ENCODE data around the gene KLHDC10.
"Not testable (repeated sequence)": the region's sequence is repeated elsewhere in the genome, so short reads cannot be mapped to it uniquely, and the experiment has no call there.

Gene KLHDC10

GRCh38 chr7:130118294-130118693 lies 48.0 kb downstream of the KLHDC10 start:
- no peak for DNase-seq (ENCODE audit: low read depth)

GRCh38 chr7:130118801-130119200 lies 48.5 kb downstream of the KLHDC10 start:
- DNase-seq (ENCODE audit: low read depth): no peak

DNA sequence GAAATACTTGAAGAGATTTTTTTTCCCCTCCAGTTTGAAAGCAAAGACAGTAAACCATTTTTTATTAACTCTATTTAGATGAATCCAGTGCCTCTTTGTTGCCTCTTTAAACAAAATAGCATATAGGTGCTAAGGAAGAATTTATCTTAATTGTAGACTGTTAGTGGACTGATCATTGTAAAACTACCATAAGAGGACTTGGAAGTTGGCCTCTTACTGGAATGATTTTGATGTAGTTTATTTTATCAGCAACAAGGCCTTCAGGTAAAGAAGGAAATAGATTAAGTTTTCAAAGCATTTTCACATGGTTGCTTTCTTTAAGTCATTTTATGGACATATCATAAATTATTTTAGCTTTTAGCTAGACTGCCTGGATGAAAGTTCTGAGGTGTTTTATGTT lies 53.2 kb downstream of the KLHDC10 start:
- DNase-seq (ENCODE audit: low read depth): no peak

DNA sequence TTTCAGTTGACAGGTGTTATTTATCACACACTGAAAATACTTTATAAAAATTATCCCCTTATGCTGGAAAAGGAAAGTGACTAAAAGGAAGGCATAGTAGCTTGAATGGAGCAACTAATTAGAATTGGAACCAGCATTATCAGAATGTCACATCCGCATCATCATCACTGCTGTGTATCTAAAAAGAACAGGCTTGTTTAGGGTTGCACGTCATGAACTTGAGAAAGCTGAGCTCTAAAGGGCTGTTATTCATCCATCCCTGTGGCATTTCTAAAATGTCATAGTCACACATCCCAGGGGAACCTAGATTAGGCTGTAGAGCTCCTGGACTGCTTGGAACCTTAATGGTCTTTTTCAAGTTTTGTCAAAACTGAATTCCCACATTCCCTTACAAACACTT lies 54.4 kb downstream of the KLHDC10 start:
- no peak for DNase-seq (ENCODE audit: low read depth)

GRCh38 chr7:130126840-130127239 lies 56.5 kb downstream of the KLHDC10 start:
- DNase-seq (ENCODE audit: low read depth): not testable (repeated sequence)

DNA sequence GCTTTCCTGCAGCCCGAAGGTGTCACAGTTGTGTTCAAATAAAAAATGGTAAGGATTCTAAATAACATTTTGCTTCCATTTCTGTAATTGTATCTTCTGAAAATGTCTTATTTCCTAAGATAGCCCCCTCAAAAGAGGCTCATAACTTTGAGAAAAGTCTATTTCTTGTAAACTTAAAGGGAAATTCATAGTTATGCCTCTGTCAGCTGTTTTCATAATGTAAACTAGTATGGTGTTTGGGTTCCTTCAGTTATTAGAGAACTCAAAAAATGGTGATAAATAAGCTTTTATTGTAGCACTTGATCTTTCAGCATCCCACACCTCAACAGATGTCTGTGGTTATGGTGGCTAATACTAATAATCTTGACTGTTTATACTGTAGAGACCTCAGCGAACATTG lies 57.1 kb downstream of the KLHDC10 start:
- no peak for DNase-seq (ENCODE audit: low read depth)

GRCh38 chr7:130127821-130128317 lies 57.5 kb downstream of the KLHDC10 start:
- no peak for DNase-seq (ENCODE audit: low read depth)

- DNase-seq (ENCODE audit: low read depth): no peak
Observed at GRCh38 chr7:130129011-130129411, 58.7 kb downstream of the KLHDC10 start.

DNA sequence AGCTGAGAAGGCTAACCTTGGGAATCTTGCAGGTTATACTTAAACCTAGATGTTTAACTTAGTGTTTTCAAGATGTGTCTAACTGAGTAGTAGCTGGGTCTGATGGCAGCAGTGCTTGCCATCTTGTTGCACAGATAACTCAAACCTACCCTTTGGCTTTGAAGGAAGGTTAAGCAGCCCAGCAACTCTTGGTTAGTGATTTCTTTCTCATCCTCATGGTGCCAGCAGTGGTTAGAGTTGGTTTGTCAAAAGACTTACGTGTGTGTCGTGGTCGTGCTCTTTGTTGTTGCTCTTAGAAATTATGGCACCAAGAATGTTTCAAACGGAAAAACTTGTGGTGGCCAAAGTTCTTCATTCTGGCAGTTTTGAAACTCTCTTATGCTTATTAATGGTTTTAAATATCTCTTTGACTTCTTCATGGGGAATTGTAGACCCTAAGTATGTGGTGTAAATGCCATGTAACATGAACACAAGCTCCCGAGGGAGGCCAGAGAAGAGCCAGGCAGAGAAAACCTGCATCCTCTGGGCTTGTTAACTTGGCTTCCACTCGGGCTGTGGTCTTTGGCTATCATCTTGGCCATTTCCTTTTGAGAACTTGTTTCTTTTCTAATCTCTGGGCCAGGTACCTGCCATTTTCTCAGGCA lies 61.0 kb downstream of the KLHDC10 start:
- no peak for DNase-seq (ENCODE audit: low read depth)

DNA sequence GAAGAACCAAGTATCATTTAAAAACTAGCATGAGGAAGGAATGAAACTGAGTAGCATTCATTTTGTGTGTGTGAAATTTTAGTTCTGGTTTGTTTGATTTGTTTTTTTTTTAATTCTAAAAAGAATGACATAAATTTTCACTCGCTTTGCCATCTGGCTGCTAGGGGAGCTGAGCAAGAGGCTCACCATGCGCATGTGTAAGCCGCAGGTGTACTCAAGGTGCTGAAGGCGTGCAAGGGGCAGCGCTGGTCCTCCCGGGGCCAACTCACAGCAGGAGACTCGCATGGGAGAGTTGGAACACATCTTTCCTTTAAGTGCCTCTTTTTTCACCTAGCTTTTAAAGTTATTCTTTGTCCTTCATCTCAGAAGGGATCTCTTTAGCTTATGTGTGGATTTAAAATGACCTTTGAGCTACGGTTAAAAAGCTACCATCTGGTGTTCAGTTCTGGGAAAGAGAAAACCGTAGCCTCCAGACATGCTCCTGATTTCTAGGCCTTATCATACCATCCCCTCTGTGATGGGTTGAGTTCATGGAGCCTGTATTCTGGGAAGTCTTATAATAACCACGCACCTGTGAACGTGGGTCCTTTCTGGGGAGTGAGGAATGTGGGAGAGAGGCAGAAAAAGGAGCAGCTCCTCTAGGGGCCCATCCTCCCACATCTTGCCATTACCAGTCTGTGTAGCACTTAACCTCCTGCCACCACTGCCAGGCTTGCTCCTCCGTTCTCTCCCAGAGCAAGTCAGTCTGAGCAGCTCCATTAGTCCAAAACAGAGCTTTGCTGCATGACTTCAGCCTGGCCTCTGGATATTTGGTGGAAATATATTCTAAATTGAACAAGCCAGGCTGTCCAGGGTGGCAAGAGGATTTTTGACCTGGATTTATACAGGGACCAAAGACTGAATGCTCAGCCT lies 61.9 kb downstream of the KLHDC10 start:
- DNase-seq (ENCODE audit: low read depth): no peak

DNA sequence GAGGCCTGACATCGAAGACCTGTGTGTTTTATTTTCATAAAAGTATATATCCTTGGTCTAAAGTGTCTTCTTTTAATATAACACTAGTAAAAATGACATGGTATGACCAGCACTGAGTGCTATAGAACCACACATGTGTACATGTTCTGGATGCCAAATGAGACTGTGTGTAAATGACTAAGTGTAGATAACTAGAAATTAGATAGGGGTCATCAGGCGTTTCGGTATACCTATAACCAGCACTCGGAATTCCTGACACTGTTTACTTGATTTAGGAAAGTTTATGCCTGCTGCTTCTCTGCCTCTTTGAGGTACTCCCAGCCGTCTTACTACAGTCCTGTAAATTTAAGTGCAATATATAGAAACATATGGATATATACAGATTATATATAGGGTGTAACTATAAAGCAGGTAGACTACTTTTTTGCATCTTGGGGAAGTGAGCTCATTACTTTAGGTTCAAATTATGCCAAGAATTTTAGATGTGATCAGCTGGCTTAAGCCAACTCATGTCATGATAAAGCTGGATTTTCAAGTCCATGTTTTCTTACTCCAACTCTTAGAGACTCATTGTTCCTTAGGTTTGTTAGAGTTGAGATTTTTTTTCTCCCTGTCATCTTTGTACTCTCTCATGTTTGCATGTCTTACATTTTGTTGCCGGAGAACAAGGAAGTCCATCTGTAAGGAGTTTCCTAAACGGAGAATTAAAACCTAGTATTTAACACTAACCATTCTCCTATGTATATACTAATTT lies 62.9 kb downstream of the KLHDC10 start:
- no peak for DNase-seq (ENCODE audit: low read depth)

DNA sequence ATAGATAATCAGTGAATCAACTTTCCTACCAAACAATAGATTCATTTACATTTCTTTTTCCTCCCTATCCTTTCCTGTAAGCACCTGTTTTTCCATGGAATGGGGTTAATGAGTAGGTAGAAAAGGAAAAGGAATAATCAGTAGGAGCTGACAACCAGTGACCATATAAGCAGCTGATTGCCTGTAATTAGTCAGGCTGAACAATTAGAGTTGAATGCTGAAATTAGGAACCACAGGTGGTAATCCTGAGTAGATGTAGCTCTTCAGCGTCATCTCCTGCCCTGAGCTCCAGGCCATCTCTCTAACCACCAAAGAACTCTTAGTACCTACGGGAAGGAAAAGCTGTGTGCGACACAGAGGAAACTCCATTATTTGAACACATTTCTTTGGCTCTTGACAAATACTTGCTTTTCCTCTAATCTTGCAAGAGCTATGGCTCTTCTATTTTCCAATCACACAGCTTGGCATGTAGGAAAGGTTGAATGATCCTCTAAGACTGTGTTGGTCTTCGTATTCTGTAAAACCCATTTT lies 63.8 kb downstream of the KLHDC10 start:
- no peak for DNase-seq (ENCODE audit: low read depth)

DNA sequence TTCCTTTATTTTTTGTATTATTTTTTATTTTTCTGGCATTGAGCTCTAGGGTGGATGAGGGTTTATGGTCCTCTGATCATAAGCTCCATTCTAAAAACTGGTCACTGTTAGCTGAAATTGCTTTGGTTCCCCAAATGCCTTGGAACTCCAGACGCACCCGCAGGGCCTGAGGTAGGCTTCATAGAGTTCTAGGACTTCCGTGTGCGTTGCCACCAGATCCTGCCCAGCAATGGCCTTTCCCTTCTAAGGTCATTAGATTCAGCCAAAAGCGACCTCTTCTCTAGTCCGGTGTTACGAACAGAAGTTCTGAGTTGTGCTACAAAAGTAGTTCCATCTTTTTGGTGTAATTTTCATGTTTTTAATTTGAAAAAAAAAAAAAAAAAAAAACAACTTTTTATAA lies 64.4 kb downstream of the KLHDC10 start:
- DNase-seq (ENCODE audit: low read depth): no peak

GRCh38 chr7:130135208-130136205 lies 65.2 kb downstream of the KLHDC10 start:
- no peak for DNase-seq (ENCODE audit: low read depth)

DNA sequence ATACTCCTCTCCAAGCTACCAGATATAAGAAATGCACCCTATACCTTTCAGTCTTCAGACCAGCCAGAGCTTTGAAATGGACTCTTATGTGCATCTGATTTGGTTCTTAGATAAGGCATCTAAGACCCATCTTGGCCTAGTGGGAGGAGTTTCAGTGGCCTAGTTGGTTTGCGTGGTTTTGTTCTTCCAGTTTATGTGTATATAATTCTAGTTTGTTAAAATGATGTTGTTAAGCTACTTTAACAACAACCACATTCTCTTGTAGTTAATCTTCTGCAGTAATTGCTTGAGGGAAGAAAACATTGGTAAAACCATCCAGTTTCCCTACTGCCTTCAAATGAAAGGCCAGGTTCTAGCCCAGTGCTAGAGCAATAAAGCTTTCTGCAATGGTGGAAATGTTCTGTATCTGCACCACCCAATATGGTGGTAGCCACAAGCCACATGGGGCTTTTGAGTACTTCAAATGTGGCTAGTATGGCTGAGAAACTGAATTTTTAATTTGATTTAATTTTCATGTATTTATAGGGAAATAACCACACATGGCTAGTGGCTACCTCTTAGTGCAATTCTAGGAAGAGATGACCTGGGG lies 66.3 kb downstream of the KLHDC10 start:
- DNase-seq (ENCODE audit: low read depth): no peak

DNA sequence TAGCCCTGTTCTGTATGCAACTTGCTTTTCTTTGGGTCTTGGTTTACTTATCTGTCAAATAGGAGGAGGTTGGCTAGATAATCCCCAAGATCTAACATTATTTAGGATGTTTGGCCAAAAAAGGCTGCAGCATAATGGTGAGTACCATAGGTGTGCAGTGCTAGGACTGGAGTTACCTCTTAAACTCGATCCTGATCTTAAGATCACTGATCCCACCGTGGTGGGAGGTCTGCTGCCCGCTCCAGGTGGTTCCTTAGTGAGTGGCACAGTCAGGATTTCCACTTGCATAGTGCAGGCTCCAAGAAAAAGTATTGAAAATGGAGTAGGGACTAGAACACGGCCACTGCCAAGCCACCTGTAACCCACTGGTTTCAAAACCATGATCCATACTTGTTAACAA lies 66.9 kb downstream of the KLHDC10 start:
- no peak for DNase-seq (ENCODE audit: low read depth)

- no peak for DNase-seq (ENCODE audit: low read depth)
Observed at GRCh38 chr7:130139193-130139960, 69.0 kb downstream of the KLHDC10 start.

DNA sequence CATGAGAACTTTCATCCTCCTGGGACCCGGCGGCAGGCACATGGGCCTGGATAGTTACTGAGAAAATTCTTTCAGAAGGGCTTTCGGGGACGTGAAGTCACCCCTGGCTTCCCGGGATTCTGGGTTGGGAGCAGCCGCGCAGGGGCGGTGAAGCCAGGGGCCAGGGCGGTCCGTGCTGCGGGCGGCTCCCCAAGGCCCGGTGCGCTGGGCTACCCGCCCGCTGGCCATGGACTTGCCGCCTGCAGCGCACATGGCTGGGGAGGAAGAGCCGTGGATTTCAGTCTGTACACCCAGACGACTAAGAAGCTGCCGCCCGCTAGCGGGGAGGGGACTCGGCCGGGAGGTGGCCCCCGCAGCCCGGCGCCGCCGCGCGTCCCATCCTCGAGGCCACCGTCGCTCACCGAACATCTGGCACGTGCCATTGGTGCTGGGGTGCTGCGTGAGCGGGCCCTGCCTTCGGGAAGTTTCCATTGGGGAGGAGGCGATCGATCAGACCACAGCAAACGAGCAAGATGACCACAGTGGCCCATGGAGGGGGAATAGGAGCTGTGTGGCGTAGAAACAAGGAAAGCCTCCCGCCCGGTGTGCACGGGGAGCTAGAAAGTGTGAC lies 70.3 kb downstream of the KLHDC10 start:
- DNase-seq (ENCODE audit: low read depth): no peak

GRCh38 chr7:130141161-130141883 lies 71.0 kb downstream of the KLHDC10 start:
- DNase-seq (ENCODE audit: low read depth): no peak

All from HS-27A (cell line).